Measurements from ENCODE around the gene SCPEP1.

GRCh38 chr17:57043276-57043675, 65.3 kb downstream of the SCPEP1 start:
- no peak for TF ChIP-seq POLR2AphosphoS5 (IDR thresholded peaks at IDR 0.05)
- TF ChIP-seq CTCF (IDR thresholded peaks at IDR 0.05) = no peak

Data from prostate gland (tissue), 2 donors.